ENCODE results near the gene KLHL29.

DNA sequence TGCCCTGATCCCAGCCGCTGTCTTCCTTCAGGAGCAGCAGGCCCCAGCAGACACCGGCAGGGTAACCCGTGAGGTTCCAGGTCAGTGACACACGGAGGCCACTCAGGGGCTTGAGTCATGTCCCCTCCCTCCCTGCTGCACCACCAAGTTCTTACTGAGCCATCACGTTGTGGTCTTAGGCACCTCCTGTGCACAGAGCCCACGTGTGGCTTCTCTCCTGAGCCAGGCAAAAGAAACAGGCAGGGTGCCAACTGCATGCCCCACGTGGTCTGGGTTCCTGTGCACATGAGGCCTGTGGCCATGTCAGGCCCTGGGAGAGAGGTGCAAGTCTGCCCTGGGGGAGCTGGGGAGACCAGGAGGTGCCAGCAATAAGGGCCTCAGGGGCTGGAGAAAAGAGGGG is 264.8 kb downstream of the KLHL29 start:
- TF ChIP-seq, protein P1, sequence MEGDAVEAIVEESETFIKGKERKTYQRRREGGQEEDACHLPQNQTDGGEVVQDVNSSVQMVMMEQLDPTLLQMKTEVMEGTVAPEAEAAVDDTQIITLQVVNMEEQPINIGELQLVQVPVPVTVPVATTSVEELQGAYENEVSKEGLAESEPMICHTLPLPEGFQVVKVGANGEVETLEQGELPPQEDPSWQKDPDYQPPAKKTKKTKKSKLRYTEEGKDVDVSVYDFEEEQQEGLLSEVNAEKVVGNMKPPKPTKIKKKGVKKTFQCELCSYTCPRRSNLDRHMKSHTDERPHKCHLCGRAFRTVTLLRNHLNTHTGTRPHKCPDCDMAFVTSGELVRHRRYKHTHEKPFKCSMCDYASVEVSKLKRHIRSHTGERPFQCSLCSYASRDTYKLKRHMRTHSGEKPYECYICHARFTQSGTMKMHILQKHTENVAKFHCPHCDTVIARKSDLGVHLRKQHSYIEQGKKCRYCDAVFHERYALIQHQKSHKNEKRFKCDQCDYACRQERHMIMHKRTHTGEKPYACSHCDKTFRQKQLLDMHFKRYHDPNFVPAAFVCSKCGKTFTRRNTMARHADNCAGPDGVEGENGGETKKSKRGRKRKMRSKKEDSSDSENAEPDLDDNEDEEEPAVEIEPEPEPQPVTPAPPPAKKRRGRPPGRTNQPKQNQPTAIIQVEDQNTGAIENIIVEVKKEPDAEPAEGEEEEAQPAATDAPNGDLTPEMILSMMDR (IDR thresholded peaks at IDR 0.05; ENCODE audit: insufficient read depth, low read length): no peak
- TF ChIP-seq, protein P2, sequence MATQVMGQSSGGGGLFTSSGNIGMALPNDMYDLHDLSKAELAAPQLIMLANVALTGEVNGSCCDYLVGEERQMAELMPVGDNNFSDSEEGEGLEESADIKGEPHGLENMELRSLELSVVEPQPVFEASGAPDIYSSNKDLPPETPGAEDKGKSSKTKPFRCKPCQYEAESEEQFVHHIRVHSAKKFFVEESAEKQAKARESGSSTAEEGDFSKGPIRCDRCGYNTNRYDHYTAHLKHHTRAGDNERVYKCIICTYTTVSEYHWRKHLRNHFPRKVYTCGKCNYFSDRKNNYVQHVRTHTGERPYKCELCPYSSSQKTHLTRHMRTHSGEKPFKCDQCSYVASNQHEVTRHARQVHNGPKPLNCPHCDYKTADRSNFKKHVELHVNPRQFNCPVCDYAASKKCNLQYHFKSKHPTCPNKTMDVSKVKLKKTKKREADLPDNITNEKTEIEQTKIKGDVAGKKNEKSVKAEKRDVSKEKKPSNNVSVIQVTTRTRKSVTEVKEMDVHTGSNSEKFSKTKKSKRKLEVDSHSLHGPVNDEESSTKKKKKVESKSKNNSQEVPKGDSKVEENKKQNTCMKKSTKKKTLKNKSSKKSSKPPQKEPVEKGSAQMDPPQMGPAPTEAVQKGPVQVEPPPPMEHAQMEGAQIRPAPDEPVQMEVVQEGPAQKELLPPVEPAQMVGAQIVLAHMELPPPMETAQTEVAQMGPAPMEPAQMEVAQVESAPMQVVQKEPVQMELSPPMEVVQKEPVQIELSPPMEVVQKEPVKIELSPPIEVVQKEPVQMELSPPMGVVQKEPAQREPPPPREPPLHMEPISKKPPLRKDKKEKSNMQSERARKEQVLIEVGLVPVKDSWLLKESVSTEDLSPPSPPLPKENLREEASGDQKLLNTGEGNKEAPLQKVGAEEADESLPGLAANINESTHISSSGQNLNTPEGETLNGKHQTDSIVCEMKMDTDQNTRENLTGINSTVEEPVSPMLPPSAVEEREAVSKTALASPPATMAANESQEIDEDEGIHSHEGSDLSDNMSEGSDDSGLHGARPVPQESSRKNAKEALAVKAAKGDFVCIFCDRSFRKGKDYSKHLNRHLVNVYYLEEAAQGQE (IDR thresholded peaks at IDR 0.05; ENCODE audit: insufficient replicate concordance, low read depth): no peak

Data from HL-60 (cell line).